Left renal pelvis (tissue), 4 donors: ENCODE results near the gene ZFP92. TPM values are rescaled to one million over a fixed set of nuclear protein-coding genes. Genes with fewer than 3 reads are reported as not detected.
A peak's percentile ranks its signal among the peaks of the same experiment; 100 is the strongest.

ENCODE experiments used
- DNase-seq, 4 donors: peaks; one replicate each; pipeline ENCODE4 v3.0.0-alpha.2; 2013; ENCODE audit warnings: low read depth in 4 of 4, low spot score in 3 of 4
- polyA plus RNA-seq, 4 donors: library from polyadenylated mRNA; unstranded; fragments of 120-200 nt; gene quantifications; one replicate each; pipeline ENCODE4 v1.2.1, GENCODE V29; 2013; ENCODE audit not compliant: insufficient read length in 4 of 4

Gene ZFP92, protein sequence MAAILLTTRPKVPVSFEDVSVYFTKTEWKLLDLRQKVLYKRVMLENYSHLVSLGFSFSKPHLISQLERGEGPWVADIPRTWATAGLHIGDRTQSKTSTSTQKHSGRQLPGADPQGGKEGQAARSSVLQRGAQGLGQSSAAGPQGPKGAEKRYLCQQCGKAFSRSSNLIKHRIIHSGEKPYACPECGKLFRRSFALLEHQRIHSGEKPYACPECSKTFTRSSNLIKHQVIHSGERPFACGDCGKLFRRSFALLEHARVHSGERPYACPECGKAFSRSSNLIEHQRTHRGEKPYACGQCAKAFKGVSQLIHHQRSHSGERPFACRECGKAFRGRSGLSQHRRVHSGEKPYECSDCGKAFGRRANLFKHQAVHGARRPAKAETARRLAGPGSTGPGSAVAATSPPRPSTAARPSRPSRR
- polyA plus RNA-seq = 1 to 10 TPM in 2 of 4 donors, under 1 TPM in 2; 0.31 to 1.2 (median 0.90) TPM

GRCh38 chrX:153411255-153411987 lies at the start of gene ZFP92:
ZFP92 (plus strand) TSS chrX:153411472; CDS start chrX:153418323, 6,851 bp downstream.
- DNase-seq = no peak

DNA sequence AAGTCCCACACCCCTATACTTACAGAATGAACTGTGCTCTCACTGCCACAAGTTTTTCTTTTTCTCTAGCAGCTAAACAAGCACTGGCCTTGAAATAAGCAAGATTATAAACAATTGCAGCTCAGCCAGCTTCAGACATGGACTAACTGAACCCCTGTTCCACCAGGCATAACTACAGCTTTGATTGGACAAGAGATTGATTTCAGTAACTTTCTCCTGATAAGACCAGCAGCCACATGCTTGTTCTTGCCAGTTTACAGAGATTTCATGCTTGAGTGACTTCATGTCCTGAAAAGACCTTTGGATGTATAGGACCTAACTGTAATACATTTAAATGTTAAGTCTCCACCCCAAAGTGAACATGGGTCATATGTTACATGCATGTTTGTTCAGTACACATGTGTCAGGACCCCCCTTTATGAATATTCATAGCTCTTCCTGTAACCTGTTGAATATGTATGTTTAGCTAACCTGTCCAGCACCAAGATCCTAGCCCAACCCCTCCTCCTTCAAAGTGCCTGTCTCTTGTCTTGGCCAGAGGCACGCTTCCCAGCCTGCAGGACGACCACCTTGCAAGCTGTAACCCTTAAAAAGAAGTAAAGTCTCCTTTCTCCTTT lies 49.4 kb upstream of the ZFP92 start:
- no peak for DNase-seq

GRCh38 chrX:153365670-153366069 lies 45.6 kb upstream of the ZFP92 start:
- DNase-seq = no peak

GRCh38 chrX:153366119-153366518 lies 45.2 kb upstream of the ZFP92 start:
- no peak for DNase-seq

- DNase-seq = no peak
These were observed 44.3 kb upstream of the ZFP92 start for GRCh38 chrX:153366878-153367538.

DNA sequence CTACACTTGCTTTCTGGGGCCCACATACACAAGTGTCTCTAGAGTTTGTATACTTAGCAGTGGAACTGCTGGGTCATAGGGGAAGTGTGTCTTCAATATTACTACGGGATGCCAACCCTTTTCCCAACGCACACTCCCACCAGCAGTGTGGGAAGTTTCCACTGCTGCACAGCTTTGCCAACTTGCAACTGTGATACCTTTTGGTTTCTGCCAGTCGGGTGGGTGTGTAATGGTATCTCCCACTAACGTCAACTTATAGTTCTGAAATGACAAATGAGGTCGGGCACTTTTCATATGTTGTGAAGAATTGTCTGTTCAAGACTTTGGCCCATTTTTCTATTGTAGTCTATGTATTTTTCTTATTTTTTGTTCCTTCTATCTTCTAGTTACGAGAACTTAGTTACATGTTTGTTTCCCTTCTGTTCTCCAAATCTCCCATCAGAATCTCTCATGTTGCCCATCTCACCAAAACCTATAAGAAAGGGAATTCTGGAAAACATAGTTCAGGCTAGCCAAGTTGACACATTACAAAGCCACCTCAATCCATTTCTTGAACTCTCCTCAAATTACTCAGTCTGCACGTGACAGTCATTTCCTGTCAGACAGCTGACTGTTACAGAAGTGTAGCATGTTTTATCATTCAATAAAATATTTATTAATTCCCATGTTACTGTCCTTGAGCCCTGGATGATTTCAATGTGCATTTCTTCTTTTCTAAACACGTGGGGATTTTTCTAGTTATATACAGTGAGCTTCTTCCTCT lies 40.8 kb upstream of the ZFP92 start:
- DNase-seq = no peak

DNA sequence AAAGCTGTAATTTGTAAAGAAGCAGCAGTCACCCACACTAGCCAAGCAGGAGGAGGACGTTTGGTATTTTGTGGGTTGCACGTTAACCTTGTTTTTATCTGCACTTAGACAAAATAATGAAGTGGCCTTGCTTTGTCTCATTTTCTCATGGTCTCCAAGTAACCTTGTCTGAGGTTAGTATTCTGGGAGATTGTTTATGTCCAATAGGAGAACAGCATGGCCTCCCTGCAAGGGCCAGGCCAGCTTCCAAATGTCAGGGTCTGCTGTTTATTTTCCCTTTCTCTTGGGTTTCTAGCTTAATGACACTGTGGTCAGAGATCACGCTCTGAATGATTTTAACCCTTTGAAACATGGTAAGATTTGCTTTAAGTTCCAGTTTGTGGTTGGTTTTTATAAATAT lies 40.0 kb upstream of the ZFP92 start:
- no peak for DNase-seq

DNA sequence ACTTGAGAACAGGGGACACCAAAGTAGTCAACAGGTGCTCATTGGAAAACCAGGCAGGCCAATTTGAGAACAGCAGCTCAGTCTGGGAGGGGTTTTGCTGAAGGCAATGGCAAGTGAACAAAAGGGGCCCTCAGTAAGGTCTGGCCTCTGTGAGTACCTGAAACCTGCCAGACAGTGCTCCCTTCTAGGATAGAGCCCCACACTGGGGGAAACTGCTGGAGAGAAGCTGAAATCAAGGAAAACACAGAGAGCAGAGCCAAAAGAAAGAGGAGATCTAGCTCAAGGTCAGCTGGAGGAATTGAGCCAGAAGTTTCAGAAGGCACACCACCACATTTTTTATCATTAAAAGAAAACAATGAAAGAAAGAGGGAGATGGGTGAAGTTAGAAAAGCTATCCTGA lies 38.3 kb upstream of the ZFP92 start:
- DNase-seq = no peak

DNA sequence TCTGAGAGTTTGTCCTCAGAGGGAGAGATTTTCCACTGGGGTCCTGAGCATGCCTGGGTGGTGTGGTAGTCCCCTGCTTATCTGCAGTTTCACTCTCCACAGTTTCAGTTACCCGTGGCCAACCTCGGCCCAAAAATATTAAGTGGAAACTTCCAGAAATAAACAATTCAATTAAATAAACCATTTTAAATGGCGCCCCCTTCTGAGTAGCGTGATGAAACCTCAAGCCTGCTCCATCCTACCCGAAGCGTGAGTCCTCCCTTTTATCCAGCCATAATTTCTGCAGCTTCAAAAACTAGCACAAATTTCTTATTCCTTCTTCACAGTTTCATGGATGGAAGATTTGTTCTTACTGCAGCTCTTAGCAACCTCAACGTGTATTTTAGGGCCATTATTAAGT lies 36.8 kb upstream of the ZFP92 start:
- no peak for DNase-seq

DNA sequence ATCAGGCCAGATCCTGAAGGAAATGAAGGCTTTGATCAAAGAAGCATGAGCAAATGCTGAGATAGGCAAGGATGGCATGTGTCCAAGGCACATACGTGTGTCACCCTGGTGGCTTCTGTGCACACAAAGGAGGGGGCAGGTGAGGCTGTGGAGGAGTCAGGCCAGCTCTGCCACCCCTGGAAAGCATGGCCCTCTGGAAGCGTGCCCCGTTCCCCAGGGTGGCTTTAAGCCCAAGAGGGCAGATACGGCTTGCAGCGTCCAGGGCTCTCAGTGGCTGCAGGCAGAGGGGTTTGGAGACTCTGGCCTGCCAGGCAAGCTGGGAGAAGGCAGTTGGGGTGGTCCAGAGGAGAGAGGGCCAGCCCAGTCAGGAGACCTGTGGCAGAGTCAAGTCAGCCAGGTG lies 35.7 kb upstream of the ZFP92 start:
- no peak for DNase-seq

GRCh38 chrX:153377727-153378126 lies 33.5 kb upstream of the ZFP92 start:
- no peak for DNase-seq

- DNase-seq = no peak
These were observed 32.7 kb upstream of the ZFP92 start for GRCh38 chrX:153378607-153379006.

GRCh38 chrX:153379508-153379907 lies 31.8 kb upstream of the ZFP92 start:
- no peak for DNase-seq

GRCh38 chrX:153379971-153380581 lies 31.2 kb upstream of the ZFP92 start:
- DNase-seq = no peak

DNA sequence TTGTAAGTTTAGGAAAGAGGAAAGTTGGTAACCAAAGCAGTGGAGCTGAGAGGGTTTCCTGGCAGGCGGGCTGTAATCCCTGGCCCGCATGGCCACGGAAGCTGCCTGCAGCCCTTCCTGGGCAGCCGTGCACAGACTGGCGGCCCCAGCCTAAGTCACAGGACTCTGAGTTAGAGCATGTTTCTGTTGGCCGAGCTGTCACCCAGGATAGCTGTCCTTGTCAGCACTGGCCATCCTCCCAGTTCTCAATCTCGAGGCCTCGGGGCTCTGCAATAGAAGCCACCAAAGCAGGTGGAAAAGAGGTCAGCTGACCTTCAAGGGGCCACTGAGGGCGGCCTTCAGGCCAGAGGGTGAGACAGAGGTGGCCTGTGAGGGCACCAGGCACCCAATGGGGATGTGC lies 30.6 kb upstream of the ZFP92 start:
- DNase-seq = no peak

- DNase-seq = peak; percentile 48 to 58 (median 54)
These were observed 29.4 kb upstream of the ZFP92 start for GRCh38 chrX:153381684-153382532.

- no peak for DNase-seq
These were observed 28.4 kb upstream of the ZFP92 start for GRCh38 chrX:153382563-153383482.

GRCh38 chrX:153384390-153384789 lies 26.9 kb upstream of the ZFP92 start:
- DNase-seq = no peak
